HG03095 (cell line): ENCODE data around the gene MLPH.
"Not testable (repeated sequence)": the region's sequence is repeated elsewhere in the genome, so short reads cannot be mapped to it uniquely, and the experiment has no call there.

ENCODE experiments used
- ATAC-seq: cut with Tn5 transposase; IDR thresholded peaks from one replicate; pipeline ENCODE4 v1.9.1; 2021; ENCODE audit warnings: moderate library complexity; ENCODE audit not compliant: unreplicated experiment

The MLPH gene

DNA sequence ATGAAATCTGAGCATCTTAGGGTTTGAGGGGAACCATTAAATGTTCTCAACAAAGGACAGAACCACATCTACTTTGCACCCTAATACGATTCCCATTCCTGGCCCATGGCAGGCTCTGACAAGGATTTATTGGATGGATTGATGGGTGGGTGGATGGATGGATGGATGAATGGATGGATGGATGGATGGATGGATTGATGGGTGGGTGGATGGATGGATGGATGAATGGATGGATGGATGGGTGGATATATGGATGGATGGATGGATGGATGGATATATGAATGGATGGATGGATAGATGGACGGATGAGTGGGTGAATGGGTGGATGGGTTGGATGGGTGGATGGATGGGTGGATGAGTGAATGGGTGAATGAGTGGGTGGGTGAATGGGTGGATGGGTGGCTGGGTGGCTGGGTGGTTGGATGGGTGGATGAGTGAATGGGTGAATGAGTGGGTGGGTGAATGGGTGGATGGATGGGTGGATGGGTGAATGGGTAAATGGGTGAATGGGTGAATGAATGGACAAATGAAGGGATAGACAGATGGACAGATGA, 29.6 kb upstream of the MLPH start:
- no peak for ATAC-seq

DNA sequence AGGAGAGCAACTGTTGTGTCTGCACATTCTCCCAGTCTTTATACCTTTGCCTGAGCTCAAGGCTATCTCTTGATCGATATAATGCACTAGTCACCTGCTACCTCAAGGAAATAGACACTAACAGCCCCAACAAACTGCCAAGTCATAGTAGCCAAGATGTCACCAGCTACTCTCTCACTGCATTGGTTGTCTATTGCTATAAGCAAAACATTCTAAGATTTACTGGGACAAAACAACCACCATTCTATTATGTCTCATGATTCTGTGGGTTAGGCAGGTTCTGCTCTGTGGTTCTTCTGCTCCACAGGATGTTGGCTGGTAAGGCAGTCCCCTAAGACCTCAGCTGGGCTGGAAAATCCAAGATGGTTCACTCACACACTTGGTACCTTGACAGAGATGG, 28.5 kb upstream of the MLPH start:
- no peak for ATAC-seq

DNA sequence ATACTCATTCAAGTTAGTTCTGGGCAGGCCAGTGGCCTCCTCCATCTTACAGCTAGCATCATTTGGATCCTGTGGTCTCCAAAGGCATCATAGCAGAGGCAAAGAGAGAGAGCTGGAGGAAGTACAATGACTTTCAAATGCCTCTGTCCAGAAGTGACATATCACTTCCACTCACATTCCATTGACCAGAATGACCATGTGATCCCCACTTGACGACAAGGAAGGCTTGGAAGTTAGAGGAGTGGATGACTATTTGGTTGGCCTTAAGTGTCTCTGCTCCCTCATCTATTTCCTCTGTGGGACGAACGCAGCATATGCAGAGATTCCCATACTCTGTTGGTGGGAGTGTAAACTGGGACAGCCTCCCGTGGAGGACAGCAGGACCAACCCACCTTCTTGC, 27.8 kb upstream of the MLPH start:
- ATAC-seq, result no peak

DNA sequence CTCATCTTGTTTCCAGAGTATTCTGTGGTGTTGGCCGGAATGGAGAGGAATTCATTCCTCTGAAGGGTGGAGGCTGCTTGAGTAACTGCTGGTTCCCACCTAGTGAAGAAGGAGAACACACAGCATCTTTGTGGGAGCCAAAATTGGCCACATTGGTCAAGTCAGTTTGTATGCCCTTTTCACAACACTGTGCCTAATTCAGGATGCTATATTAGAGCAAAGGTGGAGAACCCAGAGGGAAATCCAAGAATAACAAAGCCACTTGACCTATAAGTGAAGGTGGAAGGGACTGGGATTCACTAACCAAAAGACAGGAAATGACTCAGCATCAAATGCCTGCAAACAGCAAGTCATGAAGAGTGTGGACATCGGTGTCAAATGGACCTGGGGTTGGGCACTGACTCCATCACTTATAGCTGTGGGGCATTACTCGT, 27.3 kb upstream of the MLPH start:
- ATAC-seq, result no peak

DNA sequence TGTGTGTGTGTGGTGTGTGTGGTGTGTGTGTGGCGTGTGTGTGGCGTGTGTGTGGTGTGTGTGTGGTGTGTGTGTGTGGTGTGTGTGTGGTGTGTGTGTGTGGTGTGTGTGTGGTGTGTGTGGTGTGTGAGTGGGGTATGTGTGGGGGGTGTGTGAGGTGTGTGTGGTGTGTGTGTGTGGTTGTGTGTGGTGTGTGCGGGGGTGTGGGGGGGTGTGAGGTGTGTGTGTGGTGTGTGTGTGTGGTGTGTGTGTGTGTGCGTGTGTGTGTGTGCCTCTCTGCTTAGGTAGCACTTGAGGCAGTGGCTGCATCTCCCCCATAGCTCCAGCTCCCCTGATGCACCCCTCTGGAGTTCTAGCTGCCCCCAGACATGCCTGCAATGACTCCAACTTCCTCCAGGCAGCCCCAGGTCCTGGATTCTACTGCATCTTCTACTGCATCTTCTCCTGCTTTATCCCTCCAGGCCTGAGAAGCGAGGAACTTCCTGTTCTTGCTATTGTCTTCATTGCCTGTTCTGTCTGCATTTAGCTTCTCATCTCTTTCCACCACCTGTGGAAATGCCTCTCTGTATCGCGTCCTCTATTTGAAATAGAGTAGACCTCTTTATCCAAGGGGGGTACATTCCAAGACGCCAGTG, 22.2 kb upstream of the MLPH start:
- ATAC-seq, result no peak

DNA sequence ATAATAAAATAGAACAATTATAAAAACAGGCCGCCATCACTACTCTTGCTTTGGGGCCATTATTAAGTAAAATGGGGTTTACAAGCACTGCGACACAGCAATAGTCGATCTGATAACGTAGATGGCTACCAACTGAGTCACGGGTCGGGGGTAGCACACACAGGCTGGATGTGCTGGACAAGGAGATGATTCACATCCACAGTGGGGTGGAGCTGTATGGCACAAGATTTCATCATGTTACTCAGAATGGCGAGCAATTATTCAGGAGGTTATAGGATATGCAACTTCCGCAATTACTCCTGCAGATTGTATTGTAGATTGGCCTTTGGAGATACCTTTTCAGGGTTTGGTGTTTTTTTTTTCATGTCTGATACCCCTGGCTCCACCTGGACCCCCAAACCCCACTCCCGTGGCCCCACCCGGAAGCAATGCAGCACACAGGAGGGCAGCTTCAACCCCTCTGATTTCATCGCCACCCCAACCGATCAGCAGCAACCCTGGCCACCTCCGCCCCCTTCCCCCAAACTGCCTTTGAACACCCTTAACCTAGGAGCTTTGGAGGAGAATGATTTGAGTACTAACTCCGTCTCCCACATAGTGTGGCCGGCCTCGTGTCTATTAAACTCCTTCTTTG, 21.4 kb upstream of the MLPH start:
- no peak for ATAC-seq

DNA sequence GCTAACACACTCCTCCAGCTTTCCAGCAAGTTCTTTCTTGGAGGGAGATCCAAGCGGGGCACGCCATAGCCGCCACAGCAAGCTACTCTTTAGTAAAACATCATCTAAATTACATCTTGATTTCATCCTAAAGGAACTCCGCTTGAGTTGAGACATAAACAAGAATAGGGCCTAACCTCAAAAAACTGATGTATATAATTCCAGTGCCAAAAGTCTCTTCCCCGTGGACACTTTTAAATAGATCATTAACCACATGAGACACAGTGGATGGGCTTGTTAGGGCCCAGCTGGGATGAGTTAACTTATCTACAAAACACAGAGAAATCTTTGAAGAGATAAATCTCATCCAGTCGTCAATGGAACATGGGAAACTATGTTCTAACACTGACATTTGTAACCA, 20.8 kb upstream of the MLPH start:
- ATAC-seq, result no peak

DNA sequence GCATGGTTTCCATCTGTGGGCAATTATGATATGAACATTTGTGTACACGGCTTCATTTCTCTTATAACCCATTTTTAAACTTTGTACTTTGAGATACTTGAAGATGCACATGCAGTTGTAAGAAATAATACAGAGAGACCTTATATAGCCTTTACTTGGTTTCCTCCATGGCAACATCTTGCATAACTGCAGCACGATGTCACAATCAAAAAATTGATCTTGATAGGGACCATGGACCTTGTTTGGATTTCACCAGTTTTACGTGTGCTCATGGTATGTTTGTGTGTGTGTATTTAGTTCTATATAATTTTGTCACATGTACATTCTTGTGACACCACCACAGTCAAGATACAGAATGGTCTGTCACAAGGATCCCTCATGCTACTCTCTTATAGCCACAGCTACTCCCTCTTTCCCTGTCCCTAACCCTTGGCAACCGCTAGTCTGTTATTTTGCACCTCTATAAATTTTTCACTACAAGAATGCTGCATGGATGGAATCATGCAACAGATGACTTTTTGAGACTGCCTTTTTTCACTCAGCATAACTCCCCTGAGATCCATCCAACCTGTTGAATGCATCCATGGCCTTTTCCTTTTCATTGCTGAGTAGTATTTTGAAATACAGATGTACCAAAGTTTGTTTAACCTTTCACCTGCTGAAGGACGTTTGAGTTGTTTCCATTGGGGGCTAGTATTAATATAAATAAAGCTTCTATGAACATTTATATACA, 19.4 kb upstream of the MLPH start:
- ATAC-seq, result no peak

DNA sequence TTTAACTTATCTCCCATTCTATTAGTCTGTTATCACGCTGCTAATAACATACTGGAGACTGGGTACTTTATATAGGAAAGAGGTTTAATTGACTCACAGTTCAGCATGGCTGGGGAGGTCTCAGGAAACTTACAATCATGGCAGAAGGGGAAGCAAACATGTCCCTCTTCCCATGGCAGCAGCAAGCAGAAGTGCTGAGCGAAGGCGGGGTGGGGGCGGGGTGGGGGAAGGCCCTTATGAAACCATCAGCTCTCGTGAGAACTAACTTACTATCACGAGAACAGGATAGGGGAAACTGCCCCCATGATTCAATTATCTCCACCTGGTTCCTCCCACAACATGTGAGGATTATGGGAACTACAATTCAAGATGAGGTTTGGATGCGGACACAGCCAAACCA, 17.6 kb upstream of the MLPH start:
- not testable (repeated sequence) for ATAC-seq

DNA sequence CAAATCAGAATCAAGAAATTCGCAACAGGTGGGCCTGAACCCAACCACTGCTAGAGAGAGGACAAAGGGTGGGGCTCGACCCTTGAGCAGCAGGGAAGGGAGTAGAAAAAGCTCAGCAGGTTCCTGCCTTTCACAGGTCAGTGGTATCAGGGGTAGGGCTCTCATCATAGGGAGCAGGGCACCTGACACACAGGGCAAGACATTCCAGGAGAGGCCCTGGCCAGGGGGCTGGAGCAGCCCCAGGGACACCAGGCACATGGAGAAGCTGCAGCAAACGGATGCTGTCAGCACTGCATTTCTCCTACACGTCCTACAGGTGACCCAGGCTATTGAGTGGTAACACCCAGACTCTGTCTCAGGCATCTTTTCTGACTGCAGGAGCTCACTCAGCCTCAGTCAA, 17.2 kb upstream of the MLPH start:
- no peak for ATAC-seq

DNA sequence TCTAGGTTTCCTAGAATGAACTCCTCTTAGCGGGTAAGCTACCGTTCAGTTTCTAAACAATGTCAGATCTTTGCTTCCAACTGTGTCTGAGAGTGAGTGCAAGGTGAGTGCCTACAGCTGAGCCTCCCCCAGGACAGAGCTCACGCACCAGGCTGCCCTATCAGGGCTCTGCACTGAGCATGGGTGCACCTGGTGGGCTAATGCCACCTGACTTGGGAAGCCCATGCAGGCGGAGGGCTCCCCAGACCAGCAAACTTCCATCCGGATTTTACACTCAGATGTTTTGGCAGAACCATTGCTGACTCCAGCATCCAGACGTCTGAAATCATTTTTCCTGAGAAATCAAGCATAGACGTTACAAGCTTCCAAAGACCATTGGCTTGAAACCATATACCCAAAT, 16.1 kb upstream of the MLPH start:
- no peak for ATAC-seq

DNA sequence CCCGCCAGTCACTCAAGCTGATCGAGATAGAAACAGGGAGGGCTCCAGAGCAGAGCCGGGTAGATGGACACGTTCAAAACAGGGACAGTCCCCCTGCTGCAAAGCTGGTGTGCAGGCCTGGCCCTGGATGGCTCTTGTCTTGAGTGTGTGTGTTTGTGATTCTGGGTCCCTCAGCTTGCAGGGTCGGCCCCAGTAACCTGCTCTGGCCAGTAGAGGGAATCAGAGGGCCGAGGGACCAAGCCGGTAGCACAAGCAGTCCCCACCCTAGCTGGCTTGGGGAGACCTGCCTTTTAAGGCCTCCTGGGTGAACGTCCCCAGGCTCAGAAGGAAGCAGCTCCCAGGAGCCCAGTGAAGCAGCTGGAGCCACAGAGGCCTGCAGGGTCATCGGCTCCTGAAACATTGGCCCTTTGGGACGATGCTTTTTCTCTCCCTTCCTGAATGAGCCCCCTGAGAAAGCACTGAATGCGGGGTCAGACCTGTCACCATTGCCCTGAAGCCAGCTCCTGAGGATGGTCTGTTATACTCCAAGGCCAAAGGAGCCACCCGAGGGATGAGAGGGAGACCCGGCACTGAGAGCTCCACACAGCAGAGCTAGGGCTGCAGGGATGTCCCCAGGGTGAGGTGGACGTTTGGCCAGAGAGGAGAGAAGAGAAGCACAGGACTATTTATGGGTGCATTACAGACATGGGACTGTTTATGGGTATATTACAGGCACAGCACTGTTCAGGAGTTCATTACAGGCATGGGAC, 15.4 kb upstream of the MLPH start:
- ATAC-seq, result no peak

DNA sequence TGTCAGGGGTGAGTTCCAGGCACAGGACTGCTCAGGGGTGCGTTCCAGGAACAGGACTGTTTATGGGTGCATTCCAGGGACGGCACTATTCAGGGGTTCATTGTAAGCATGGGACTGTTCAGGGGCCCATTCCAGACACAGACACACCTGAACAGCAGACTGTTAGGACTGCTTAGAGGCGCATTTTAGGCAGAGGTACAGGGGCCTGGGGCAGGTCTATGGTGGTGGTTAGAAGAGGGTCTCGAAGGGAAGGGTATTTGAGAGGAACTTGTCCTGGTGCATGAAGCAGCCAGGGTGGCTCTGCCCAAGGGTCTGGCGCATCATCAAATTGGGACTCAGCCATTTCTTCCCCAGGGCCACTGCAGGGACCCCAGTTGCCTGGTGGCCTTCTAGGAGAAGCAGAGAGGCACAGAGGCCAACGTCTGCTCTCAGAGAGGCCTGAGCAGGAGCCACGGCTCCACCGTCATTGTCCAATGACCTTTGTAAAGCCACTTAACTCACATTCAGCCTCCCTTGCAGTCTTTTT, 14.8 kb upstream of the MLPH start:
- no peak for ATAC-seq

DNA sequence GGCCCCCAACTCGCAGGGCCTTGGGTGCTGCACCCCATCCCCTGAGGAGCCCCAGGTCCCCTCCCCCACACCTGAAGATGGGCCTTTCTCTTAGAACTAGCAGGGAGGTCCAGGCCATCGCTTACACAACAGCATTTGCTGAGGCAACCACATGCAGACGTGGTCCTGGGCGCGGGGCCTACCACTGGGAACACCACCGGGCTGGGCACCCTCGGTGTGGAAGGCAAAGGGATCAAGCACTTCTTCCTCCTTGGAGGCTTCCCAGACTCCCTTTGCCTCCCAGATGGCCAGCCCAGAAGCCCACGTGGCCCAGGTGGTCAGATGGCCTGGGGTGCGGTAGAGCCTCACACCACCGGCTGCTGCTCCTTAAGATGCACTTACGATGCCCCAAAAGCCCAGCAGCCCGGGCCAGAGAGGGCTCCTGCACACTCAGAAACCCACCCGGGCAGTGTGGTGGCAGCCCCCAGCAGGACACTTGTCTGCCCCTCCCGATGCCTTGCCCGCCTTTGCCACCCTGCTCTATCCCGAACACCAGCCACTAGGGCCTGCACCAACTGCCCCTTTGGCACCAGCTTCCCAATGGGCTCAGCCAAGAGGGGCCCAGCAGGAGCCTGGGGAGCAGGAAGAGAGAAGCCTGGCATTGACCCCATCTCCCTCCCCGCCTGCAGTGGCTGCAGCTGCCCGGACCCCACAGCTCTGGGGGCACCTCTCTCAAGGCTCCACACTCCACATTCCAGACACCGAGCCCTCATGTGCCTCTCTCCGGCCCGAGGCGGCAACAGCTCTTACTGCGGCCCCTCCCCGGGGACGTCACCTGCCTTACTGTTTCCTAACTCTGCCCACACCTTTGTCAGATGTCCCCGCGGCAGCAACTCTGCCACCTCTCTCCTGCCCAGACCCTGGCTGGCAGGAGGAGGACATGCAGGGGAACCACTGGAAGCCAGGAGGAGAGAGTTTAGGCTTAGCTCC, 13.9 kb upstream of the MLPH start:
- no peak for ATAC-seq

DNA sequence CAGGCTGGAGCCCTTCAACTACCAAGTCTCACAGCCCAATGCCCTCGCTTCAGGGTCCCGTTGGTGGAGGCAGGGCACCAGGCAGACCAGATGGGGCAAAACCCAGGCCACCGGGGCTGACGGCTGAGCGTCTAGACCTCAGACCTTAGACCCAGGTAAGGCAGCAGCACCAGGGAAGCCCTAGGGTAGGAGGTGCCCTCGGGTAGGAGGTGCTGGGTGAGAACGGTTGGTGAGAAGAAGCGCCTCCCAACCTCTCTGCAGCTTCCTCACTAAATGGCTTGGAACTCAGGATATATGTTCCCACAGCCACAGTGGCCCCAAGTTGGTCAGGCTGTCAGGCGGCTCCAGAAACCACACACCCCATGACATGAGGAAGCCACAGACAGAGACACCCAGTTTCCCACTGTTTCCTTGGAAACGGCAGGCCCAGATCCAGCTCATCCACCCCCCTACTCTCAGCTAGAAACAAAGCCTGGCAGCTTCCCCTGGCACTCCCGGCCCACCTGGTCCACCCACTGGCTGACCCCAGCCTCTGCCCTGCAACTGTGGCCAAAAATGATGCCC, 13.1 kb upstream of the MLPH start:
- ATAC-seq, result no peak

DNA sequence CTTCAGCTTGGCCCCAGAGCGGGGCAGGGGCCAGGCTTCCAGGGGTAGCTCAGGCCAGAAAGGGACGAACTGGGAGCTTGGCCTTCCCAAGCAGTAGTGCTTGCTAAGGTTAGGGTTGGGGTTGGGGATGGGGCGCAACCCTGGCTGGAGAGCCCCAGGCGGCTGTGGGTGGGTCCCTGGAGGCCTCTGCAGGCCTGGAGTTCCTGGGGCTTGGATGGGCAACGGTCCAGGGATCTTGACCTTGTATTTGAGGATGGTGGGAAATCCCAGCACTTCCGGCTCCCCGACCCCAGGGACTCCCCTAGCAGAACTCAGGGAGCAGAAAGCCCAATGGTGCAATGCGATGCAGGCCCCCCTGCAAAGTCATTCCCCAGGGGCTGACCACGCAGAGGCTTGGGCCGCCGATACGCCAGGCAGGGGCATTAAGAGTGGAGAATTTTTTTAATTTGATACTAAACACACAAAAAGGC, 12.6 kb upstream of the MLPH start:
- no peak for ATAC-seq

DNA sequence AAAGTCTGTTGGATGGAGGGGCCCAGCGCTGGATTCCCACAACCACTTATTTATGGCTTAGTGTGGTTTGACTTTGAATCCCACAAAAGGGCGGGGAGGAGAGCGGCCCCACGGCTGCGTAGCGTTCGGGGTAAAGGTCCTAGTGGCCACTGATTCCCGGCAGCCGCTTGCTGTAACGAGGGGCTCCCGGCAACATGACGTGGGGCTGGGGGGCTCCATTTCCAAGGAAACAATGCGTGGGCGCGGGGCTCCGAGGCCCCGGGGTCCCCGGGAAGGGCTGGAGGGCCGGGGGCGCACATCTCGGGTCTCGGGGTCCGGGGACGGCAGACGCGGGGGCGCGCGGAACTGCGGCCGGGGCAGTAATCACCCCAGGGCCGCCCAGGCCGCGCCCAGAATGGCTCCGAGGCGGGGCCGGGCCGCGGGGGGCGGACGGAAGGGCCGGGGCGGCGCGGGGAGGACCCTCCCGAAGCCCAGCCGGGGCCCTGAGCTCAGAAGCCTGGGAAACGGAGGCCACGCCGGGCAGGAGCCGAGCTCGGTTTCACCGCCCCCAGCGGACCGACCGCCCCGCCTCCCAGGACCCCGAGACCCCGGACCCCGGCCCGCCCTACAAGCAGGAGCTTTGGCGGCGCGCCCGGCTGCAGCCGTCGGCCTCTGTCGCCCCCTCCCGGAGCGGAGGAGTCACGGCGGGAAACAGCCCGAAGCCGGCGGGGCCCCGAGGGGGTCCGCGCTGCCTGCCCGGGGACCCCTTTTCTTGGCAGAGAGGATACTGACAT, 11.9 kb upstream of the MLPH start:
- peak; percentile 61 for ATAC-seq

DNA sequence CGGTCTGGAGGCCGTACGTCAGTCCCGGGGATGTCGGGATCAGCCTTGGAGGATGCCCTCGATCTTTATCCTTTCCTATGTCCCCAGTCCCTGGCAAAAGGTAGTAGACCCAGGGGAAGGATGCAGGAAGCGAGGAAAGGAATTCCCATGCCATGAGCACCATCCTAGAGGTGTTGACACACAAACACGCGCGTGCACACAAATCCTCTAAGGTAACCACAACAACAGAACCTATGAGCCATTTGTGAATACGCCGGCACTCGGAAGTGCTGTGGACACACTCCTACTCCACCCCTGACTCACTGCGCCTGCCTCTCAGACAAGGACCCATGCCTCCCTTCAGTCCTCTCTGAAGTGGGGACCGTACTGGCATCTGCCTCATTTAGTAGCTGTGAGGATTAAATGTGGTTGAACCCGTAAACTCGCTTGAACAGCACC, 11.3 kb upstream of the MLPH start:
- ATAC-seq, result no peak

DNA sequence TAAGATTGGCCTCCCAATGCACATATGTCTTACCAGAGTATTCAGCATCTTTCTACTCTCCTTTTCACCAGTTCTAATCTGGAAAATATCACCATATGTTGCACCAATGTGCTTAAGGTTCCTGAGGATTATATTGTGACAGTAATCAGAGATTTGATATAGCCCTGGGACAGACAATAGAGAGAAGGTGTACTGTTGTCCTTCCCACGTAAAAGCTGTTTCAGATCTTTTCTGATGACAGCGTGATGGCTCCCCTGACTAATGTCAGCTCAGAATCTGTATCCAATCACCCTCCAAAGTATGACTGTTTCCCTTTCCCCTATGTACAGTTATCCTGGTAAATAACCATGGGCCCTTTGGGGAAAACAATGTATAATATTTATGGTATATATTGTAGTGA, 9.0 kb upstream of the MLPH start:
- ATAC-seq, result no peak
